ENCODE data around the gene PON2.
"Not testable (repeated sequence)": the region's sequence is repeated elsewhere in the genome, so short reads cannot be mapped to it uniquely, and the experiment has no call there.

PON2 gene

DNA sequence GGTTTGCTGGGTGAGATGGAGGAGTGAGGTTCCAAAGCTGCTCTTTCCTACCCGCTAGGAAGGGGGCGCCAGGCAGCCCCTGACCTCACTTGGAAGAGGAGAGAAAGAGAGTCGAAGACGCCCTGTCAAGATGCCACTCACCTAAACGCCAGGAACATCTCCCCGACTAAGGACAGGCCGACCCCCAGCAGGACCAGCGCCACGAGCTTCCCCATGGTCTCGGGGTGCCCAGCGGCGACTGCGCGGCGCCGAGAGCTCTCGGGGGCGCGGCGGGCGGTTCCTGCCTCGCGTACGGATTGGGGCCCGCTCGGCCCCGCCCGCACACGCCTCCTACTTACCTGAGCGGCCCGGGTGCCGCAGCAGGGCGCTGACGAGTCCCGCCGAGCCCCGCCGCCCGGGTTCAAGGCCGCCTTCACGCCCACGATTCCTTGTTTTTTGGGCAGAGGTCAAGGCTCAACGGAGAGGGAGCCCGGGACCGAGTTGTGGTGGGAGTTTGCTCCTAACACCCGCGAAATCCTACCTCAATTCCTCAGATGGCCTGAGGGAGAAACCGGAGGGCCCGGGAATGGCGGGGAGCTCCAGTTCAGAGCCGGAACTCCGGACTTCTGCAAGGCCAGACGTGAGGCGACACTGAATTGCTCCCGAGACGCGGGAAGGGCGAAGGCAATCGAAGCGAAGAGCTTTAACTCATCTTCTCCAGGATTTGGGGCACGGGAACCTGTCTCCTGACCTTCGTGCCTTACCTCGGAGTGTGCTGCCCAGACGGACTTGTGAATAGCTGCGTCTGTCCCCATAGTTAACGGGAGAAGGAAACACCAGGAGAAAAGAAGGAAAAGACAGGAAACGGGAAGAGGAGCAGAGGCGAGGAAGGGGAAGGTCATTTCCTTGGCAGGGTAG lies 38.4 kb downstream of the PON2 start, which contains the start of gene PON3:
TSS of gene PON3 (minus strand) at position 240 of the 897 bp plus-strand sequence. CDS start at position 215, 25 bp downstream.
- no peak for DNase-seq
- TF ChIP-seq, protein P1, sequence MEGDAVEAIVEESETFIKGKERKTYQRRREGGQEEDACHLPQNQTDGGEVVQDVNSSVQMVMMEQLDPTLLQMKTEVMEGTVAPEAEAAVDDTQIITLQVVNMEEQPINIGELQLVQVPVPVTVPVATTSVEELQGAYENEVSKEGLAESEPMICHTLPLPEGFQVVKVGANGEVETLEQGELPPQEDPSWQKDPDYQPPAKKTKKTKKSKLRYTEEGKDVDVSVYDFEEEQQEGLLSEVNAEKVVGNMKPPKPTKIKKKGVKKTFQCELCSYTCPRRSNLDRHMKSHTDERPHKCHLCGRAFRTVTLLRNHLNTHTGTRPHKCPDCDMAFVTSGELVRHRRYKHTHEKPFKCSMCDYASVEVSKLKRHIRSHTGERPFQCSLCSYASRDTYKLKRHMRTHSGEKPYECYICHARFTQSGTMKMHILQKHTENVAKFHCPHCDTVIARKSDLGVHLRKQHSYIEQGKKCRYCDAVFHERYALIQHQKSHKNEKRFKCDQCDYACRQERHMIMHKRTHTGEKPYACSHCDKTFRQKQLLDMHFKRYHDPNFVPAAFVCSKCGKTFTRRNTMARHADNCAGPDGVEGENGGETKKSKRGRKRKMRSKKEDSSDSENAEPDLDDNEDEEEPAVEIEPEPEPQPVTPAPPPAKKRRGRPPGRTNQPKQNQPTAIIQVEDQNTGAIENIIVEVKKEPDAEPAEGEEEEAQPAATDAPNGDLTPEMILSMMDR (IDR thresholded peaks at IDR 0.05) = no peak
- H3K9me3 Mint-ChIP-seq = peaks cover 9% of the 10 kb centered on the region
- H3K4me3 Mint-ChIP-seq = no peak within 1 kb of the TSS
- peaks cover 4% of the 10 kb centered on the region for H3K36me3 Mint-ChIP-seq (ENCODE audit: low read depth)
- no peak within 1 kb of the TSS for H3K27ac Mint-ChIP-seq
- H3K4me1 Mint-ChIP-seq = peaks cover 28% of the 10 kb centered on the region
- peaks cover 15% of the 10 kb centered on the region for H3K27me3 Mint-ChIP-seq (ENCODE audit: low read depth, poor library complexity)

GRCh38 chr7:95395755-95396135 lies 39.1 kb downstream of the PON2 start:
- Mint-ChIP-seq H3K36me3 (ENCODE audit: low read depth) (peaks cover 4% of the 10 kb centered on the region), H3K9me3 (peaks cover 9% of the 10 kb centered on the region), H3K4me3 (no peak overlapping the region), H3K27ac (no peak overlapping the region), H3K27me3 (ENCODE audit: low read depth, poor library complexity) (peaks cover 15% of the 10 kb centered on the region), H3K4me1 (peaks cover 28% of the 10 kb centered on the region)
- DNase-seq = no peak
- TF ChIP-seq, protein P1 (IDR thresholded peaks at IDR 0.05) = no peak

DNA sequence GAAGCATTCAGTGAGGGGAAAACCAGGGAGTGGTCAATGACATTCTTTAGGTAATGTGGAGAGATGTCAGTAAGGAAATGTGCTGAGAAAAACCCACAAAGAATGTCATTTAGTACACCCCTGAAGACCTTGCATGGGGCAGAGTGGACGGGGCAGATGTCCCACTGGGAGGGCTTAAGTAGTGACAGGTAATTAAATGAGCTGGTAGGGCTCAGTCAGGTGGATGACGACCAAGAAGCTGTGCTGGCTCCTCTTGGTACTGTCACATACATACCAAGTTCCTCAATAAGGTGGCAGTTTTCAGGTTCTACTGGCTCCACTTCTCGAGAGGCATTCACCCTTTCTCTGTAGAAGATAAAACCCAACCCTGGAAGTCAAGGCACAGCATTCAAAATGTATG lies 40.5 kb downstream of the PON2 start:
- H3K4me1 Mint-ChIP-seq = peaks cover 23% of the 10 kb centered on the region
- peaks cover 9% of the 10 kb centered on the region for H3K9me3 Mint-ChIP-seq
- H3K27ac Mint-ChIP-seq = no peak overlapping the region
- TF ChIP-seq, protein P1 (IDR thresholded peaks at IDR 0.05) = no peak
- peaks cover 4% of the 10 kb centered on the region for H3K36me3 Mint-ChIP-seq (ENCODE audit: low read depth)
- DNase-seq = no peak
- H3K27me3 Mint-ChIP-seq (ENCODE audit: low read depth, poor library complexity) = peaks cover 15% of the 10 kb centered on the region
- no peak overlapping the region for H3K4me3 Mint-ChIP-seq

- TF ChIP-seq, protein P1 (IDR thresholded peaks at IDR 0.05) = no peak
- no peak for DNase-seq
- Mint-ChIP-seq H3K4me3 (no peak overlapping the region), H3K9me3 (peaks cover 21% of the 10 kb centered on the region), H3K36me3 (ENCODE audit: low read depth) (peaks cover 2% of the 10 kb centered on the region), H3K27me3 (ENCODE audit: low read depth, poor library complexity) (peaks cover 11% of the 10 kb centered on the region), H3K4me1 (peaks cover 6% of the 10 kb centered on the region), H3K27ac (no peak overlapping the region)
Observed at GRCh38 chr7:95391761-95392160, 43.1 kb downstream of the PON2 start.

DNA sequence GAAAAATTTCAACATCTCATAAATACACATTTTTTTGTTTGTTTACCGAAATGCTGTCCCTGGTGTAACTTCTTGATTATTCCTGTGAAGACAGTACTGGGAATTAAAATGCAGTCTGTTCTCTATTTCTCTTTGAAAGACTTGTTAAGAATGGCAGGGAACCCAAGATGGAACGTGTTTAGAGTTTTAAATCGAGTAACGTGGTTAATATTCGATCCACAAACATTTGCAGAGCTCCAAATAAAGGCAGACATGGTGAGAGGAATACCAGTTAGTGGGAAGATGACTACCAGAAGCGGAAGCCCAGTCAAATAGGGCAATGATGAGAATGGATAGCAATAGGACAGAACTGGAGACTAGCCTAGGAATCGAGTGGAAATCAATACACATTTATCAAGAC lies 45.3 kb downstream of the PON2 start:
- H3K27ac Mint-ChIP-seq = no peak overlapping the region
- TF ChIP-seq, protein P1 (IDR thresholded peaks at IDR 0.05) = no peak
- DNase-seq = no peak
- H3K36me3 Mint-ChIP-seq (ENCODE audit: low read depth) = no peaks in the 10 kb centered on the region
- H3K4me3 Mint-ChIP-seq = no peak overlapping the region
- peaks cover 10% of the 10 kb centered on the region for H3K27me3 Mint-ChIP-seq (ENCODE audit: low read depth, poor library complexity)
- H3K9me3 Mint-ChIP-seq = peaks cover 36% of the 10 kb centered on the region
- peaks cover 6% of the 10 kb centered on the region for H3K4me1 Mint-ChIP-seq

GRCh38 chr7:95379457-95379856 lies 55.4 kb downstream of the PON2 start:
- H3K27me3 Mint-ChIP-seq (ENCODE audit: low read depth, poor library complexity); H3K27ac Mint-ChIP-seq; H3K4me3 Mint-ChIP-seq; DNase-seq; H3K4me1 Mint-ChIP-seq: not testable (repeated sequence)
- Mint-ChIP-seq H3K36me3 (ENCODE audit: low read depth) (peaks cover 22% of the 10 kb centered on the region), H3K9me3 (peaks cover 83% of the 10 kb centered on the region)

All from nephron progenitor cell (in vitro differentiated cells).